Osteoblast (primary cell): ENCODE data around the gene ZFHX3. TPM values are rescaled to one million over a fixed set of nuclear protein-coding genes. Genes with fewer than 3 reads are reported as not detected.

Experiments used
- DNase-seq: peaks from one replicate; pipeline ENCODE4 v3.0.0; 2011; ENCODE audit warnings: low spot score, mixed read lengths; ENCODE audit not compliant: insufficient read length; ENCODE audit errors: missing footprints
- H2AFZ ChIP-seq: 2 replicates; pipeline ENCODE4 v1.6.0; 2011; ENCODE audit warnings: mild to moderate bottlenecking, low read length
- H3K27ac ChIP-seq: 2 replicates; pipeline ENCODE4 v1.5.1; 2011; ENCODE audit warnings: mild to moderate bottlenecking, low read depth, low read length, moderate library complexity
- H3K27me3 ChIP-seq: 2 replicates; pipeline ENCODE4 v1.6.0; 2012; ENCODE audit warnings: mild to moderate bottlenecking, control low read depth, inconsistent platforms, low read length, moderate library complexity; ENCODE audit not compliant: insufficient read depth
- H3K36me3 ChIP-seq: 2 replicates; pipeline ENCODE4 v1.5.1; 2011; ENCODE audit warnings: mild to moderate bottlenecking, low read length, control low read depth, moderate library complexity; ENCODE audit not compliant: insufficient read depth
- H3K4me1 ChIP-seq: 2 replicates; pipeline ENCODE4 v1.5.1; 2011; ENCODE audit warnings: mild to moderate bottlenecking, low read length, control low read depth, moderate library complexity; ENCODE audit not compliant: insufficient read depth
- H3K4me2 ChIP-seq: 2 replicates; pipeline ENCODE4 v1.6.0; 2011; ENCODE audit warnings: mild to moderate bottlenecking, low read length; ENCODE audit not compliant: insufficient read depth
- H3K4me3 ChIP-seq: fragments of 200-600 bp; sonication (generic); 3 replicates; pipeline ENCODE4 v1.5.1; 2012; ENCODE audit warnings: mild to moderate bottlenecking, low read length, inconsistent platforms; ENCODE audit not compliant: insufficient read depth
- H3K79me2 ChIP-seq: 2 replicates; pipeline ENCODE4 v1.6.0; 2012; ENCODE audit warnings: mild to moderate bottlenecking, low read length, control low read depth, inconsistent platforms; ENCODE audit not compliant: insufficient read depth
- H3K9me3 ChIP-seq: 2 replicates; pipeline ENCODE4 v1.5.1; 2011; ENCODE audit warnings: low read depth, low read length, control low read depth
- H4K20me1 ChIP-seq: 2 replicates; pipeline ENCODE4 v1.6.0; 2012; ENCODE audit warnings: mild to moderate bottlenecking, low read length, control low read depth; ENCODE audit not compliant: insufficient read depth
- CTCF ChIP-seq: IDR thresholded peaks from 2 replicates; pipeline ENCODE4 v1.5.1; 2011; ENCODE audit warnings: mild to moderate bottlenecking, low read depth, low read length, moderate library complexity; ENCODE audit errors: extremely low read depth
- total RNA-seq: library from RNA; depleted of rRNA; stranded (reverse); fragments of >200 nt; gene quantifications from 2 replicates; pipeline ENCODE4 v1.2.3, GENCODE V29; 2012

Gene ZFHX3
- total RNA-seq, 1 donor = 14.5 TPM

DNA sequence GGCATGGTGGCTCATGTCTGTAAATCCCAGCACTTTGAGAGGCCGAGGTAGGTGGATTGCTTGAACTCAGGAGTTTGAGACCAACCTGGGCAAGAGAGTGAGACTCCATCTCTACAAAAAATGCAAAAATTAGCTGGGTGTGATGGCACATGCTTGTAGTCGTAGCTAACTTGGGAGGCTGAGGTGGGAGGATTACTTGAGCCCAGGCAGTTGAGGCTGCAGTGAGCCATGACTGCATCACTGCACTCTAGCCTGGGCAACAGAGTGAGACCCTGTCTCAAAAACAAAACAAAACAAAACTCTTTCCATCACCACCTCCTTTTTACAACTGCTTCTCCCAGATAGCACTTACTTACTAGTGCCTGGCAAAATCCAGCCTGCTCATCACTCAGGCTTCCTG is 214.0 kb downstream of the ZFHX3 start:
- Histone ChIP-seq H3K79me2 (peaks cover 34% of the 10 kb centered on the region), H3K4me3 (no peak overlapping the region), H3K36me3 (peaks cover 10% of the 10 kb centered on the region), H3K4me2 (no peak overlapping the region), H4K20me1 (peaks cover 6% of the 10 kb centered on the region), H3K27me3 (no peaks in the 10 kb centered on the region), H2AFZ (no peak overlapping the region), H3K27ac (no peak overlapping the region), H3K9me3 (no peaks in the 10 kb centered on the region), H3K4me1 (no peaks in the 10 kb centered on the region)
- DNase-seq = no peak
- TF ChIP-seq CTCF = no peak

DNA sequence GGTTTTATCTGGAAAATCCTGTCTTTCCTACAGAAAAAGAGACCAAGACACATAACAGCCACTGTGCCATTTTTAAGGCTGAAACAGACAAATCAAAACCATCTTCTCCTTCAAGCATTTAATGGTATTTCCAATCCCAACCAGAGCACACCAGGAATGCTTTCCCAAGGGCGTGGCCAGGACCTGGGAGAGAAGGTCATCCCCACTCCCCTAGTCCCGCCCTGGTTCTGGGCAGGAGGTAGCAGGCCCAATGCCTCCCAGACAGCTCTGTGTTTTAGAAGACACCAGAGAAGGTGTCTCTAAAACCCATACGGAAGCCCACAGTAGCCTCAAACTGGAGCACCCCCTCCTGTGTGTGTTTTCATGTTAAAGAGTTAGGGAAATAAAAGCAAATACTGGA is 214.4 kb downstream of the ZFHX3 start:
- Histone ChIP-seq H3K27me3 (no peaks in the 10 kb centered on the region), H3K9me3 (no peaks in the 10 kb centered on the region), H3K79me2 (peaks cover 34% of the 10 kb centered on the region), H3K36me3 (peaks cover 10% of the 10 kb centered on the region), H3K4me1 (no peaks in the 10 kb centered on the region), H3K4me2 (no peak overlapping the region), H3K27ac (peak overlapping the region; percentile 6), H3K4me3 (no peak overlapping the region), H4K20me1 (peaks cover 6% of the 10 kb centered on the region), H2AFZ (no peak overlapping the region)
- no peak for TF ChIP-seq CTCF
- no peak for DNase-seq

- peak; percentile 100 for TF ChIP-seq CTCF
- Histone ChIP-seq H3K4me2 (no peak overlapping the region), H3K27me3 (no peaks in the 10 kb centered on the region), H2AFZ (no peak overlapping the region), H3K4me3 (no peak overlapping the region), H3K36me3 (peaks cover 10% of the 10 kb centered on the region), H3K9me3 (no peaks in the 10 kb centered on the region), H3K4me1 (no peaks in the 10 kb centered on the region), H4K20me1 (peaks cover 6% of the 10 kb centered on the region), H3K27ac (no peak overlapping the region), H3K79me2 (peaks cover 31% of the 10 kb centered on the region)
- DNase-seq = peak; percentile 88
Observed at GRCh38 chr16:72832621-72833248, 215.2 kb downstream of the ZFHX3 start.

GRCh38 chr16:72829846-72830775 is 217.8 kb downstream of the ZFHX3 start:
- Histone ChIP-seq H3K4me2 (no peak overlapping the region), H4K20me1 (peaks cover 8% of the 10 kb centered on the region), H3K4me1 (no peaks in the 10 kb centered on the region), H3K36me3 (peaks cover 14% of the 10 kb centered on the region), H3K79me2 (peaks cover 16% of the 10 kb centered on the region), H3K27ac (peak overlapping the region; percentile 2), H2AFZ (no peak overlapping the region), H3K27me3 (no peaks in the 10 kb centered on the region), H3K4me3 (no peak overlapping the region), H3K9me3 (no peaks in the 10 kb centered on the region)
- no peak for TF ChIP-seq CTCF
- DNase-seq = no peak
